PFSK-1 (cell line): ENCODE measurements around the gene DPH1.

Experiments
- FOXP2 ChIP-seq: optimal IDR thresholded peaks from 2 replicates; pipeline ENCODE3; 2011; ENCODE audit warnings: borderline replicate concordance, control low read depth, inconsistent platforms; ENCODE audit not compliant: insufficient read depth; ENCODE audit errors: extremely low read length, extremely low read depth
- POLR2AphosphoS5 ChIP-seq: IDR thresholded peaks from 2 replicates; pipeline ENCODE4 v1.6.1; 2012; ENCODE audit warnings: low read depth, mild to moderate bottlenecking, control low read depth, low read length, moderate library complexity
- SIN3A ChIP-seq: IDR thresholded peaks from 2 replicates; pipeline ENCODE4 v1.6.1; 2012; ENCODE audit warnings: mild to moderate bottlenecking, low read length, moderate library complexity, borderline replicate concordance; ENCODE audit not compliant: insufficient read depth
- TAF1 ChIP-seq: IDR thresholded peaks from 2 replicates; pipeline ENCODE4 v1.6.1; 2012; ENCODE audit warnings: low read length, control low read depth, borderline replicate concordance; ENCODE audit not compliant: insufficient read depth
- TF ChIP-seq, protein P1 (sequence below), 2 experiments: IDR thresholded peaks; 2 replicates each; pipeline versions ENCODE4 v1.6.1 to v1.8.0; 2011 to 2012; ENCODE audit warnings: low read depth in 2 of 2, low read length in 2 of 2, control low read depth in 1 of 2, inconsistent platforms in 1 of 2, mild to moderate bottlenecking in 1 of 2, moderate library complexity in 1 of 2; ENCODE audit not compliant: insufficient read depth in 1 of 2

The DPH1 gene

DNA sequence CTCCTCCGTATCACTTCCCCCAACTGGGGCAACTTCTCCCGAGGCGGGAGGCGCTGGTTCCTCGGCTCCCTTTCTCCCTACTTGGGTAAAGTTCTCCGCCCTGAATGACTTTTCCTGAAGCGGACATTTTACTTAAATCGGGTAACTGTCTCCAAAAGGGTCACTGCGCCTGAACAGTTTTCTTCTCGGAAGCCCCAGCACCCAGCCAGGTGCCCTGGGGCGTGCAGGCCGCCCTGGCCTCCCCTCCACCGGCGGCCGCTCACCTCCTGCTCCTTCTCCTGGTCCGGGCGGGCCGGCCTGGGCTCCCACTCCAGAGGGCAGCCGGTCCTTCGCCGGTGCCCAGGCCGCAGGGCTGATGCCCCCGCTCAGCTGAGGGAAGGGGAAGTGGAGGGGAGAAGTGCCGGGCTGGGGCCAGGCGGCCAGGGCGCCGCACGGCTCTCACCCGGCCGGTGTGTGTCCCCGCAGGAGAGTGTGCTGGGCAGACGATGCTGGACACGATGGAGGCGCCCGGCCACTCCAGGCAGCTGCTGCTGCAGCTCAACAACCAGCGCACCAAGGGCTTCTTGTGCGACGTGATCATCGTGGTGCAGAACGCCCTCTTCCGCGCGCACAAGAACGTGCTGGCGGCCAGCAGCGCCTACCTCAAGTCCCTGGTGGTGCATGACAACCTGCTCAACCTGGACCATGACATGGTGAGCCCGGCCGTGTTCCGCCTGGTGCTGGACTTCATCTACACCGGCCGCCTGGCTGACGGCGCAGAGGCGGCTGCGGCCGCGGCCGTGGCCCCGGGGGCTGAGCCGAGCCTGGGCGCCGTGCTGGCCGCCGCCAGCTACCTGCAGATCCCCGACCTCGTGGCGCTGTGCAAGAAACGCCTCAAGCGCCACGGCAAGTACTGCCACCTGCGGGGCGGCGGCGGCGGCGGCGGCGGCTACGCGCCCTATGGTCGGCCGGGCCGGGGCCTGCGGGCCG lies 26.5 kb downstream of the DPH1 start:
- TF ChIP-seq FOXP2 (no peak), POLR2AphosphoS5 (no peak), SIN3A (no peak), TAF1 (no peak)
- TF ChIP-seq, protein P1, sequence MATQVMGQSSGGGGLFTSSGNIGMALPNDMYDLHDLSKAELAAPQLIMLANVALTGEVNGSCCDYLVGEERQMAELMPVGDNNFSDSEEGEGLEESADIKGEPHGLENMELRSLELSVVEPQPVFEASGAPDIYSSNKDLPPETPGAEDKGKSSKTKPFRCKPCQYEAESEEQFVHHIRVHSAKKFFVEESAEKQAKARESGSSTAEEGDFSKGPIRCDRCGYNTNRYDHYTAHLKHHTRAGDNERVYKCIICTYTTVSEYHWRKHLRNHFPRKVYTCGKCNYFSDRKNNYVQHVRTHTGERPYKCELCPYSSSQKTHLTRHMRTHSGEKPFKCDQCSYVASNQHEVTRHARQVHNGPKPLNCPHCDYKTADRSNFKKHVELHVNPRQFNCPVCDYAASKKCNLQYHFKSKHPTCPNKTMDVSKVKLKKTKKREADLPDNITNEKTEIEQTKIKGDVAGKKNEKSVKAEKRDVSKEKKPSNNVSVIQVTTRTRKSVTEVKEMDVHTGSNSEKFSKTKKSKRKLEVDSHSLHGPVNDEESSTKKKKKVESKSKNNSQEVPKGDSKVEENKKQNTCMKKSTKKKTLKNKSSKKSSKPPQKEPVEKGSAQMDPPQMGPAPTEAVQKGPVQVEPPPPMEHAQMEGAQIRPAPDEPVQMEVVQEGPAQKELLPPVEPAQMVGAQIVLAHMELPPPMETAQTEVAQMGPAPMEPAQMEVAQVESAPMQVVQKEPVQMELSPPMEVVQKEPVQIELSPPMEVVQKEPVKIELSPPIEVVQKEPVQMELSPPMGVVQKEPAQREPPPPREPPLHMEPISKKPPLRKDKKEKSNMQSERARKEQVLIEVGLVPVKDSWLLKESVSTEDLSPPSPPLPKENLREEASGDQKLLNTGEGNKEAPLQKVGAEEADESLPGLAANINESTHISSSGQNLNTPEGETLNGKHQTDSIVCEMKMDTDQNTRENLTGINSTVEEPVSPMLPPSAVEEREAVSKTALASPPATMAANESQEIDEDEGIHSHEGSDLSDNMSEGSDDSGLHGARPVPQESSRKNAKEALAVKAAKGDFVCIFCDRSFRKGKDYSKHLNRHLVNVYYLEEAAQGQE (IDR thresholded peaks at IDR 0.05; ENCODE audit: insufficient read depth in 1 of 2, low read depth in 2 of 2, low read length in 2 of 2): no peak

DNA sequence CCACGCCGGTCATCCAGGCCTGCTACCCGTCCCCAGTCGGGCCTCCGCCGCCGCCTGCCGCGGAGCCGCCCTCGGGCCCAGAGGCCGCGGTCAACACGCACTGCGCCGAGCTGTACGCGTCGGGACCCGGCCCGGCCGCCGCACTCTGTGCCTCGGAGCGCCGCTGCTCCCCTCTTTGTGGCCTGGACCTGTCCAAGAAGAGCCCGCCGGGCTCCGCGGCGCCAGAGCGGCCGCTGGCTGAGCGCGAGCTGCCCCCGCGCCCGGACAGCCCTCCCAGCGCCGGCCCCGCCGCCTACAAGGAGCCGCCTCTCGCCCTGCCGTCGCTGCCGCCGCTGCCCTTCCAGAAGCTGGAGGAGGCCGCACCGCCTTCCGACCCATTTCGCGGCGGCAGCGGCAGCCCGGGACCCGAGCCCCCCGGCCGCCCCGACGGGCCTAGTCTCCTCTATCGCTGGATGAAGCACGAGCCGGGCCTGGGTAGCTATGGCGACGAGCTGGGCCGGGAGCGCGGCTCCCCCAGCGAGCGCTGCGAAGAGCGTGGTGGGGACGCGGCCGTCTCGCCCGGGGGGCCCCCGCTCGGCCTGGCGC lies 27.3 kb downstream of the DPH1 start:
- TF ChIP-seq POLR2AphosphoS5: no peak
- no peak for TF ChIP-seq SIN3A
- no peak for TF ChIP-seq TAF1
- TF ChIP-seq FOXP2: no peak
- TF ChIP-seq, protein P1 (IDR thresholded peaks at IDR 0.05; ENCODE audit: insufficient read depth in 1 of 2, low read depth in 2 of 2, low read length in 2 of 2): no peak

DNA sequence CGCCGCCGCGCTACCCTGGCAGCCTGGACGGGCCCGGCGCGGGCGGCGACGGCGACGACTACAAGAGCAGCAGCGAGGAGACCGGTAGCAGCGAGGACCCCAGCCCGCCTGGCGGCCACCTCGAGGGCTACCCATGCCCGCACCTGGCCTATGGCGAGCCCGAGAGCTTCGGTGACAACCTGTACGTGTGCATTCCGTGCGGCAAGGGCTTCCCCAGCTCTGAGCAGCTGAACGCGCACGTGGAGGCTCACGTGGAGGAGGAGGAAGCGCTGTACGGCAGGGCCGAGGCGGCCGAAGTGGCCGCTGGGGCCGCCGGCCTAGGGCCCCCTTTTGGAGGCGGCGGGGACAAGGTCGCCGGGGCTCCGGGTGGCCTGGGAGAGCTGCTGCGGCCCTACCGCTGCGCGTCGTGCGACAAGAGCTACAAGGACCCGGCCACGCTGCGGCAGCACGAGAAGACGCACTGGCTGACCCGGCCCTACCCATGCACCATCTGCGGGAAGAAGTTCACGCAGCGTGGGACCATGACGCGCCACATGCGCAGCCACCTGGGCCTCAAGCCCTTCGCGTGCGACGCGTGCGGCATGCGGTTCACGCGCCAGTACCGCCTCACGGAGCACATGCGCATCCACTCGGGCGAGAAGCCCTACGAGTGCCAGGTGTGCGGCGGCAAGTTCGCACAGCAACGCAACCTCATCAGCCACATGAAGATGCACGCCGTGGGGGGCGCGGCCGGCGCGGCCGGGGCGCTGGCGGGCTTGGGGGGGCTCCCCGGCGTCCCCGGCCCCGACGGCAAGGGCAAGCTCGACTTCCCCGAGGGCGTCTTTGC lies 28.0 kb downstream of the DPH1 start:
- TF ChIP-seq POLR2AphosphoS5: no peak
- TF ChIP-seq TAF1: no peak
- TF ChIP-seq SIN3A: no peak
- TF ChIP-seq, protein P1 (IDR thresholded peaks at IDR 0.05; ENCODE audit: insufficient read depth in 1 of 2, low read depth in 2 of 2, low read length in 2 of 2): no peak
- TF ChIP-seq FOXP2: no peak

DNA sequence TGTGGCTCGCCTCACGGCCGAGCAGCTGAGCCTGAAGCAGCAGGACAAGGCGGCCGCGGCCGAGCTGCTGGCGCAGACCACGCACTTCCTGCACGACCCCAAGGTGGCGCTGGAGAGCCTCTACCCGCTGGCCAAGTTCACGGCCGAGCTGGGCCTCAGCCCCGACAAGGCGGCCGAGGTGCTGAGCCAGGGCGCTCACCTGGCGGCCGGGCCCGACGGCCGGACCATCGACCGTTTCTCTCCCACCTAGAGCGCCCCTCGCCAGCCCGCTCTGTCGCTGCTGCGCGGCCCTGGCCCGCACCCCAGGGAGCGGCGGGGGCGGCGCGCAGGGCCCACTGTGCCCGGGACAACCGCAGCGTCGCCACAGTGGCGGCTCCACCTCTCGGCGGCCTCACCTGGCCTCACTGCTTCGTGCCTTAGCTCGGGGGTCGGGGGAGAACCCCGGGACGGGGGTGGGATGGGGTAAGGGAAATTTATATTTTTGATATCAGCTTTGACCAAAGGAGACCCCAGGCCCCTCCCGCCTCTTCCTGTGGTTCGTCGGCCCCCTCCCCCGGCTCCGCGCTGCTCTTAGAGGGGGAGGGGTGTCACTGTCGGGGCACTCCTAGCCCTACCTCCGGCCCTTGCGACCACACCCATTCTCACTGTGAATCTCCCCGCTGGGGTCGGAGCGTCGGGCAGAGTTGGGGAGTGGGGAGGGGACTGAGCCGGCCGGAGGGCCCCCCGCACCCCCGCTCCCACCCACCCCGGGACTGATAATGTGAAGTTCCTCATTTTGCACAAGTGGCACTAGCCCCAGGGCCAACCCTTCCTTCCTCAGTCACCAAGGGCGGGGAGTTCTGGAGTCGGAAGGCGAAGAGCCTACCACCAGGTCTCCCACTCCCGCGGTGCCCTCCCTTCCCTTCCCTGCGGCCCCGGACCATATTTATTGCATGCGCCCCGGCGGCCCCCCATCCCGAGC lies 28.9 kb downstream of the DPH1 start:
- TF ChIP-seq, protein P1 (IDR thresholded peaks at IDR 0.05; ENCODE audit: insufficient read depth in 1 of 2, low read depth in 2 of 2, low read length in 2 of 2): no peak; a peak in 1 of 4 replicates
- TF ChIP-seq SIN3A (no peak), POLR2AphosphoS5 (no peak), TAF1 (no peak), FOXP2 (no peak)
